ENCODE data around the gene RBBP5. TPM values are rescaled to one million over a fixed set of nuclear protein-coding genes. Genes with fewer than 3 reads are reported as not detected.
A peak's percentile ranks its signal among the peaks of the same experiment; 100 is the strongest.

RBBP5 gene
- total RNA-seq, result 15.2 TPM
- 7.8 TPM for polyA plus RNA-seq
- long read RNA-seq, donor 1, result 0 reads
- long read RNA-seq, donor 2, full-length matches to known transcripts, result 3 of 3 reads
- long read RNA-seq, donor 2, partial matches to known transcripts, result 0 of 3 reads
- long read RNA-seq, donor 2, other reads (novel, unspliced or antisense), result 0 of 3 reads
- long read RNA-seq, donor 3, result 0 reads
- long read RNA-seq, donor 4, full-length matches to known transcripts, result 2 of 2 reads
- long read RNA-seq, donor 4, partial matches to known transcripts, result 0 of 2 reads
- long read RNA-seq, donor 4, other reads (novel, unspliced or antisense), result 0 of 2 reads
- long read RNA-seq, donor 5, full-length matches to known transcripts, result 3 of 3 reads
- long read RNA-seq, donor 5, partial matches to known transcripts, result 0 of 3 reads
- long read RNA-seq, donor 5, other reads (novel, unspliced or antisense), result 0 of 3 reads
- long read RNA-seq, donor 6, full-length matches to known transcripts, result 1 of 1 reads
- long read RNA-seq, donor 6, partial matches to known transcripts, result 0 of 1 reads
- long read RNA-seq, donor 6, other reads (novel, unspliced or antisense), result 0 of 1 reads
- long read RNA-seq, donor 7, full-length matches to known transcripts, result 1 of 1 reads
- long read RNA-seq, donor 7, partial matches to known transcripts, result 0 of 1 reads
- long read RNA-seq, donor 7, other reads (novel, unspliced or antisense), result 0 of 1 reads
- long read RNA-seq, donor 8, result 0 reads
- long read RNA-seq, donor 9, full-length matches to known transcripts, result 1 of 1 reads
- long read RNA-seq, donor 9, partial matches to known transcripts, result 0 of 1 reads
- long read RNA-seq, donor 9, other reads (novel, unspliced or antisense), result 0 of 1 reads
- long read RNA-seq, donor 10, full-length matches to known transcripts, result 3 of 3 reads
- long read RNA-seq, donor 10, partial matches to known transcripts, result 0 of 3 reads
- long read RNA-seq, donor 10, other reads (novel, unspliced or antisense), result 0 of 3 reads

GRCh38 chr1:205121660-205122488 lies at the start of gene RBBP5:
TSS of gene RBBP5 (minus strand) at chr1:205121978. CDS start at chr1:205121873, 105 bp downstream.
- DNase-seq (ENCODE audit: low read depth in 6 of 9, low spot score in 9 of 9), result peak; percentile 88 to 97 (median 93)
- no peaks in the 10 kb centered on the region for H3K27me3 ChIP-seq (ENCODE audit: control insufficient read depth in 2 of 2, insufficient read depth in 1 of 2, low read length in 1 of 2)
- H3K9me3 ChIP-seq (ENCODE audit: control insufficient read depth in 2 of 2, insufficient read depth in 1 of 2, low read length in 1 of 2), result no peaks in the 10 kb centered on the region
- peak within 1 kb of the TSS; percentile 91 to 92 for H3K27ac ChIP-seq (ENCODE audit: low read depth in 1 of 2, low read length in 1 of 2)
- H3K4me3 ChIP-seq (ENCODE audit: low read length in 2 of 2), result peak within 1 kb of the TSS; percentile 94 to 98
- peaks cover 0 to 5% of the 10 kb centered on the region in 2 donors for H3K36me3 ChIP-seq (ENCODE audit: control insufficient read depth in 2 of 2, insufficient read depth in 2 of 2, low read length in 1 of 2)
- under 1% methylated on average over 46 of the region's 46 CpGs for WGBS
- peaks cover 18 to 20% of the 10 kb centered on the region in 2 donors for H3K4me1 ChIP-seq (ENCODE audit: control insufficient read depth in 2 of 2, insufficient read depth in 2 of 2, low read length in 2 of 2)

GRCh38 chr1:205171369-205171768 lies 49.6 kb upstream of the RBBP5 start:
- H3K36me3 ChIP-seq (ENCODE audit: control insufficient read depth in 2 of 2, insufficient read depth in 2 of 2, low read length in 1 of 2), result peaks cover 13 to 16% of the 10 kb centered on the region in 2 donors
- WGBS, result 31% methylated on average over 5 of the region's 5 CpGs
- DNase-seq (ENCODE audit: low read depth in 6 of 9, low spot score in 9 of 9), result peak in 1 of 9 donors; percentile 21
- H3K4me3 ChIP-seq (ENCODE audit: low read length in 2 of 2), result no peak overlapping the region
- peaks cover 0 to 3% of the 10 kb centered on the region in 2 donors for H3K4me1 ChIP-seq (ENCODE audit: control insufficient read depth in 2 of 2, insufficient read depth in 2 of 2, low read length in 2 of 2)
- no peaks in the 10 kb centered on the region for H3K9me3 ChIP-seq (ENCODE audit: control insufficient read depth in 2 of 2, insufficient read depth in 1 of 2, low read length in 1 of 2)
- no peak overlapping the region for H3K27ac ChIP-seq (ENCODE audit: low read depth in 1 of 2, low read length in 1 of 2)
- H3K27me3 ChIP-seq (ENCODE audit: control insufficient read depth in 2 of 2, insufficient read depth in 1 of 2, low read length in 1 of 2), result no peaks in the 10 kb centered on the region

GRCh38 chr1:205170532-205171269 lies 48.9 kb upstream of the RBBP5 start:
- no peak overlapping the region for H3K4me3 ChIP-seq (ENCODE audit: low read length in 2 of 2)
- peaks cover 14 to 16% of the 10 kb centered on the region in 2 donors for H3K36me3 ChIP-seq (ENCODE audit: control insufficient read depth in 2 of 2, insufficient read depth in 2 of 2, low read length in 1 of 2)
- no peaks in the 10 kb centered on the region for H3K9me3 ChIP-seq (ENCODE audit: control insufficient read depth in 2 of 2, insufficient read depth in 1 of 2, low read length in 1 of 2)
- no peaks in the 10 kb centered on the region for H3K27me3 ChIP-seq (ENCODE audit: control insufficient read depth in 2 of 2, insufficient read depth in 1 of 2, low read length in 1 of 2)
- 86% methylated on average over 9 of the region's 9 CpGs for WGBS
- H3K4me1 ChIP-seq (ENCODE audit: control insufficient read depth in 2 of 2, insufficient read depth in 2 of 2, low read length in 2 of 2), result peaks cover 0 to 3% of the 10 kb centered on the region in 2 donors
- DNase-seq (ENCODE audit: low read depth in 6 of 9, low spot score in 9 of 9), result no peak
- no peak overlapping the region for H3K27ac ChIP-seq (ENCODE audit: low read depth in 1 of 2, low read length in 1 of 2)

- Histone ChIP-seq H3K36me3 (ENCODE audit: control insufficient read depth in 2 of 2, insufficient read depth in 2 of 2, low read length in 1 of 2) (peaks cover 15 to 16% of the 10 kb centered on the region in 2 donors), H3K4me3 (ENCODE audit: low read length in 2 of 2) (no peak overlapping the region), H3K9me3 (ENCODE audit: control insufficient read depth in 2 of 2, insufficient read depth in 1 of 2, low read length in 1 of 2) (no peaks in the 10 kb centered on the region), H3K27me3 (ENCODE audit: control insufficient read depth in 2 of 2, insufficient read depth in 1 of 2, low read length in 1 of 2) (no peaks in the 10 kb centered on the region), H3K27ac (ENCODE audit: low read depth in 1 of 2, low read length in 1 of 2) (no peak overlapping the region), H3K4me1 (ENCODE audit: control insufficient read depth in 2 of 2, insufficient read depth in 2 of 2, low read length in 2 of 2) (peaks cover 0 to 3% of the 10 kb centered on the region in 2 donors)
- DNase-seq (ENCODE audit: low read depth in 6 of 9, low spot score in 9 of 9), result no peak
- 96% methylated on average over 10 of the region's 10 CpGs for WGBS
These were observed 47.5 kb upstream of the RBBP5 start for GRCh38 chr1:205169248-205169647.

- Histone ChIP-seq H3K36me3 (ENCODE audit: control insufficient read depth in 2 of 2, insufficient read depth in 2 of 2, low read length in 1 of 2) (peaks cover 21 to 22% of the 10 kb centered on the region in 2 donors), H3K4me3 (ENCODE audit: low read length in 2 of 2) (no peak overlapping the region), H3K9me3 (ENCODE audit: control insufficient read depth in 2 of 2, insufficient read depth in 1 of 2, low read length in 1 of 2) (no peaks in the 10 kb centered on the region), H3K27ac (ENCODE audit: low read depth in 1 of 2, low read length in 1 of 2) (no peak overlapping the region), H3K4me1 (ENCODE audit: control insufficient read depth in 2 of 2, insufficient read depth in 2 of 2, low read length in 2 of 2) (peaks cover 0 to 3% of the 10 kb centered on the region in 2 donors), H3K27me3 (ENCODE audit: control insufficient read depth in 2 of 2, insufficient read depth in 1 of 2, low read length in 1 of 2) (no peaks in the 10 kb centered on the region)
- 94% methylated on average over 1 of the region's 1 CpG for WGBS
- no peak for DNase-seq (ENCODE audit: low read depth in 6 of 9, low spot score in 9 of 9)
These were observed 46.5 kb upstream of the RBBP5 start for GRCh38 chr1:205168291-205168690.

- H3K4me1 ChIP-seq (ENCODE audit: control insufficient read depth in 2 of 2, insufficient read depth in 2 of 2, low read length in 2 of 2), result no peaks in the 10 kb centered on the region
- no peak overlapping the region for H3K27ac ChIP-seq (ENCODE audit: low read depth in 1 of 2, low read length in 1 of 2)
- H3K9me3 ChIP-seq (ENCODE audit: control insufficient read depth in 2 of 2, insufficient read depth in 1 of 2, low read length in 1 of 2), result no peaks in the 10 kb centered on the region
- WGBS, result 98% methylated on average over 1 of the region's 1 CpG
- H3K4me3 ChIP-seq (ENCODE audit: low read length in 2 of 2), result no peak overlapping the region
- DNase-seq (ENCODE audit: low read depth in 6 of 9, low spot score in 9 of 9), result no peak
- H3K36me3 ChIP-seq (ENCODE audit: control insufficient read depth in 2 of 2, insufficient read depth in 2 of 2, low read length in 1 of 2), result peaks cover 54 to 55% of the 10 kb centered on the region in 2 donors
- no peaks in the 10 kb centered on the region for H3K27me3 ChIP-seq (ENCODE audit: control insufficient read depth in 2 of 2, insufficient read depth in 1 of 2, low read length in 1 of 2)
These were observed 40.5 kb upstream of the RBBP5 start for GRCh38 chr1:205162301-205162700.

- H3K27ac ChIP-seq (ENCODE audit: low read depth in 1 of 2, low read length in 1 of 2), result no peak overlapping the region
- no peak for DNase-seq (ENCODE audit: low read depth in 6 of 9, low spot score in 9 of 9)
- WGBS, result 98% methylated on average over 6 of the region's 6 CpGs
- H3K36me3 ChIP-seq (ENCODE audit: control insufficient read depth in 2 of 2, insufficient read depth in 2 of 2, low read length in 1 of 2), result peaks cover 66 to 67% of the 10 kb centered on the region in 2 donors
- H3K4me3 ChIP-seq (ENCODE audit: low read length in 2 of 2), result no peak overlapping the region
- H3K9me3 ChIP-seq (ENCODE audit: control insufficient read depth in 2 of 2, insufficient read depth in 1 of 2, low read length in 1 of 2), result peaks cover 3 to 6% of the 10 kb centered on the region in 2 donors
- no peaks in the 10 kb centered on the region for H3K4me1 ChIP-seq (ENCODE audit: control insufficient read depth in 2 of 2, insufficient read depth in 2 of 2, low read length in 2 of 2)
- H3K27me3 ChIP-seq (ENCODE audit: control insufficient read depth in 2 of 2, insufficient read depth in 1 of 2, low read length in 1 of 2), result no peaks in the 10 kb centered on the region
These were observed 39.3 kb upstream of the RBBP5 start for GRCh38 chr1:205161076-205161475.

- Histone ChIP-seq H3K4me1 (ENCODE audit: control insufficient read depth in 2 of 2, insufficient read depth in 2 of 2, low read length in 2 of 2) (no peaks in the 10 kb centered on the region), H3K36me3 (ENCODE audit: control insufficient read depth in 2 of 2, insufficient read depth in 2 of 2, low read length in 1 of 2) (peaks cover 69 to 73% of the 10 kb centered on the region in 2 donors), H3K27ac (ENCODE audit: low read depth in 1 of 2, low read length in 1 of 2) (no peak overlapping the region), H3K27me3 (ENCODE audit: control insufficient read depth in 2 of 2, insufficient read depth in 1 of 2, low read length in 1 of 2) (no peaks in the 10 kb centered on the region), H3K4me3 (ENCODE audit: low read length in 2 of 2) (no peak overlapping the region), H3K9me3 (ENCODE audit: control insufficient read depth in 2 of 2, insufficient read depth in 1 of 2, low read length in 1 of 2) (peaks cover 8 to 14% of the 10 kb centered on the region in 2 donors)
- 95% methylated on average over 2 of the region's 2 CpGs for WGBS
- DNase-seq (ENCODE audit: low read depth in 6 of 9, low spot score in 9 of 9), result no peak
These were observed 36.4 kb upstream of the RBBP5 start for GRCh38 chr1:205158048-205158616.

Data from thymus (tissue), 14 donors.